GM19438 (cell line): ENCODE data around the gene CD9.
"Not testable (repeated sequence)": the region's sequence is repeated elsewhere in the genome, so short reads cannot be mapped to it uniquely, and the experiment has no call there.

ENCODE experiments used
- ATAC-seq: cut with Tn5 transposase; IDR thresholded peaks from one replicate; pipeline ENCODE4 v1.9.1; 2021; ENCODE audit warnings: low read depth; ENCODE audit not compliant: unreplicated experiment

Gene CD9

DNA sequence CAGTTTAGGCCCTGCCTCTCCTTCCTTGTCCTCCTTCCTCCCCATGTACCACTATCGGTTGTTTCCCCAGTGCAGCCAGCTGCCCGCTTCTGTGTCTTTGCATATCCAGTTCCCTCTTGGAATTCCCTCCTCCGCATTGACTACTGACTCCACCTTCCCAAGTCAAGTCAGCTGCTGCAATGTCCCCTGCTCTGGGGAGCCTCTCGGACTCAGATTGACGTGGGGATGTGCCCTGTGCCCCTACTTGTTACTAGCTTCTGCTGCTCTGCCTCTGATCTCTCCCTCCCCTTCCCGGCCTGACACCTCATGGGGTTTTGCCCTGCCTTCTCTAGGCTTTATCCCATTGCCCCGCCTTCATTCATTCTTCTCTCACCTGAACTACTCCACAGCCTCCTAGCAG is 2.1 kb upstream of the CD9 start:
- ATAC-seq: no peak

DNA sequence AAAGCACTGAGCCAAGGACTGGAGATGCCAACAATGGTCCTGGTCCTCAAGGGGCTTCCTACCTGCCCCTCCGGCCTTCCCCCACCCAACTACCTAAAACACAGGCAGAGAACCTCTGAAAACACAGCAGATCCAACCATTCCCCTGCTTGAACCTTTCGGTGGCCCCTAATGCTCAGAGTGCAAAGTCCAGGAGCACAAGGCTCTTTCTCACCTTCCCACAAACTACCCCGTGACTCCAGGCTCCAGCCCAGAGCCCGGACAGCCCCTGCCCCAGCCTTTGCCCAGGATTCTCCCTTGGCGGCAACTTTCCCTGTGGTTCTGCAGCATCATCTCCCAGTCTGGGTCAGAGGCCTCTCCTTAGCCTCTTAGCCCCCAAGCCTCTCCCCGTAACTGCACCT is 1.6 kb upstream of the CD9 start:
- no peak for ATAC-seq

DNA sequence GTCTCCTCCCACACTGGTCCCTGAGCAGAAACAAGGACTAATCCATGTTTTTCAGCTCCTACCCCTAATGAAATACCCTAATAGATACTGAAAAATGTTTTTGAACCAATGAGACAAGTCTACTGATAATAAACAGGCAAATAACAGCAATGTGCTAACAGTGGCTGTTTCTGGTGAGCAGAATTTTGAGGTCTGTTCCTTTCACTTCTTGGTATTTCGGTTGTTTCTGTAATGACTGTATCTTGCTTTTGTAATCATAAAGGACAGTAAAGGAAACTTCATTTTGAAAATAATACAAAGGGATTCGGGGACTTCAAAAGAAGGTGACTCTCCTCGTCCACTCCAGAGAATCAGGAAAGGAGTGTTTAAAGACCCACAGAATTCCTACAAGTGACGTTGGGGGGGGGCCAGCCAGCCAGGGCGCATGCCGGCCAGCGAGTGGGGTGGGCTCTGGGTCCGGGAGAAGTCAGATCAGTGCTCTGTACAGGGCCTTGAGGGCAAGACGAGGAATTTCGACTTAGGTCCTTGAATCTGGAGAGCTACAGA is 1.1 kb upstream of the CD9 start:
- no peak for ATAC-seq

DNA sequence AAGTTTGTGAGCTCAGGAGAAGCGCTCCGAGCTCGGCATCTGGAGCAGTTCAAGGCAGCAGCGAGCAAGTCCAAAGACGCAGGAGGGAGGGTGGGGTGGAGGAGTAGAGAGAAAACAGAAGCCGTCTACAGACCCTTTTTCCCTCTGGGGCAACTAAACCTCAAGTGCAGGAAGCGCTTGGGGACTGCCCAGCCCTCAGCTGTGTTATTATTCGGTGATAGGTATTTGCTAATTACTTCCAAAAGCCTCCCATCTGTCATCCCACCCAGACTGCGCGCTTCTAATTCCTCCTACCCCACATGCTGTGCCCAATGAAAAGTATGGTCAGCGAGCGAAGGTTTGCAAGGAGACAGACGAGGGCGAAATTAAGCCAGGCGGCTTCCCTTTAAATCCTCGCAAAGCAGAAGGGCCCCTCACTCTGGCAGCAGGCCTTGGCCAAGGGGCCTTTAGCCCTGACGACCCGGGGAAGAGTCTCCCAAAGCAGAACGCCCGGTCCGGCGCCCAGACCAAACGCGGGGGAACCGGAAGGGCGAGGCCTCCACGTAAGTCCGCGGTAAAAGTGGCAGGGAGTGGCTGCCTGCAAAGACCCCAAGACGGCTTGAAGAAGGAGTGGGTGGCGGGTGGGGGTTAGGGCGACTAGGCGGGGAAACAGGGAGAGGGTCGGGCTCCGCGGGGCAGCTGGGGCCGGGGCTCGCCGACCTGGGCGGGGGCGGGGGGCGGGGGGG is 507 bp upstream of the CD9 start:
- no peak for ATAC-seq

DNA sequence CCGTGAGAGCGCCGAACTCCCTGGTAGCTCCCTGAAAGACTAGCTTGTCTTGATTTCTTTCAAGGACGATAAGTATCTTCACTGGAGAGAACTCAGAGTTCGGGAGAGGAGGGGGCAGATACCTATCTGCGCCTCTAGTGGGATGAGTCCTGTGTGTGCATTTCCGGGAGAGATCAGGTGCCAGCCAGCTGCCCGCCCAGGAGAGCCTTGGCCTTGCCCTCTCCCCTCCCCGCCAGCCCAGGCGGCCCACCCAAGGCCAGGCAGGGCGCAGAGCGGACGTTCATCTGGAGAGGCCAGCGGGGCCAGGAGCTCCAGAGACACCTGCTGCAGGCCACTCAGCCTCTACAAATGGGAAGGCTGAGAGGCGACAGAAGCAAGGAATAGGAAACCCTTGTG is 1.0 kb downstream of the CD9 start:
- ATAC-seq: no peak

DNA sequence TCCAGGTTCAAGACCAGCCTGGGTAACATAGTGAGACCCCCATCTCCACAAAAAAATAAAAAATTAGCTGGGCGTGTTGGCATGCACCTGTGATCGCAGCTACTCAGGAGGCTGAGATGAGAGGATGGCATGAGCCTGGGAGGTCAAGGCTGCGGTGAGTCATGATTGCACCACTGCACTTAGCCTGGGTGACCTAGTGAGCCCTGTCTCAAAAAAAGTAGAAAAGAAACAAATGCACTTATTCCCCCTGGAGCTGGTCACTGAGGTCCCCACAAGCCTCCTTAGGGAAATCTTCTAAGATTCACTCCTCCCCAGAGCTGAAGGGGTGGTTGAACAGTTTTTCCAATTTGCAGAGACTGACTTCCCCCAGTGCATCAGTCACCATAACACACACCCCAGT is 1.6 kb downstream of the CD9 start:
- ATAC-seq: no peak

DNA sequence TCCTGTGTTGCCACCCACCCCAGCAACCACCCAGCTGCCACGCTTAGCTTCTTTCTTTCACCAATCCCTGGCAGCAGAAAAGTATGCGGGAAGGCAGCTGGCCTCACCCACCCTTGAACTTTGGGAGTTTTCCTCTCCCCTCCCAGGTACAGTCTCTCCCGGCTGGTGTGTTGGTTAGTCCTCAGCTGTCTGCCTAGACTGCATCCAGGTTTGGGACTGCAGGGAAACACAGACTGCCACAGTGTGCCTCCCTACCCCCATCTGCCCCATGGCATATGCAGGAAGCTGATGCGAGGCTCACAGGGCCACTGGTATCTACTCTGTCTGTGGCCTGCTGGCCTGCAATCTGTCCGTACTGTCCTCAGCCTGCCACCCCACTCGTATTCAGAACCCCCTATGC is 2.1 kb downstream of the CD9 start:
- ATAC-seq: no peak

DNA sequence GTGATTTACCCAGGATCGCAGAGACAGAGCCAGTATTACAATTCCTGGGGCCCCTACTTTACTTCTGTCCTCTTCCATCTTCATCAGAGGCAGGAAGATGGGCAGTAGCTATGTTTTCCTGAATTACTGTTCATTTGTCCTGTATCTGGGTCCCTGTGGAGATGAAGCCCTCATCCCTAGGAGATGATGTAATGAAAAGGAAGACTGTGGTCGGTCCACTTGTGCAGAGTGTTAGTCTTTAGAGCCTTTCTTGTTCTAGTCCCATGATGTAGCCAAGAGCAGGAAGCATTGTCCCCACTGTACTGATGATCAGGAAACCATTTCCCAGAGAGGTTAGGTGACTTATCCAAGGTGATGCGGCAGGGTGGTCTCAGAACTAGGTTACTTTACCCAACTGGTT is 2.6 kb downstream of the CD9 start:
- no peak for ATAC-seq

DNA sequence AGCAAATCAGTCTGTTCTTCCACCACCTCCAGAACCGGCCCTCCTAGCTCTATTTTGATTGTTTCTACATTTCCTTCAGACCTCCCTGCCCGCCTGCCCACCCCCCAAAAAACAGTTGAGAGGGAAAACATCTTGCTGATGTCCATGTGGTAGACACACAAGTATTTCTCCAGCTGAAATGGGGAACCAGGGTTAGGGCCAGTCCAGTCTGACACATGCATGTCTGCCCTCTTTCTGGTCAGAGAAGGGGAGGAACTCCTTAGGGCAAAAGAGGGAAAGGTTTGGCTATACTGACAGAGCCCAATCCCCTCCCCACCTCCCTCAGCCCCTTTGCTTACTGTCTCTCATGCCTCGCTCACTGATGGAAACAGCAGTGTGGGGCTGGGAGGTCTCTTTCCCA is 3.4 kb downstream of the CD9 start:
- ATAC-seq: no peak

DNA sequence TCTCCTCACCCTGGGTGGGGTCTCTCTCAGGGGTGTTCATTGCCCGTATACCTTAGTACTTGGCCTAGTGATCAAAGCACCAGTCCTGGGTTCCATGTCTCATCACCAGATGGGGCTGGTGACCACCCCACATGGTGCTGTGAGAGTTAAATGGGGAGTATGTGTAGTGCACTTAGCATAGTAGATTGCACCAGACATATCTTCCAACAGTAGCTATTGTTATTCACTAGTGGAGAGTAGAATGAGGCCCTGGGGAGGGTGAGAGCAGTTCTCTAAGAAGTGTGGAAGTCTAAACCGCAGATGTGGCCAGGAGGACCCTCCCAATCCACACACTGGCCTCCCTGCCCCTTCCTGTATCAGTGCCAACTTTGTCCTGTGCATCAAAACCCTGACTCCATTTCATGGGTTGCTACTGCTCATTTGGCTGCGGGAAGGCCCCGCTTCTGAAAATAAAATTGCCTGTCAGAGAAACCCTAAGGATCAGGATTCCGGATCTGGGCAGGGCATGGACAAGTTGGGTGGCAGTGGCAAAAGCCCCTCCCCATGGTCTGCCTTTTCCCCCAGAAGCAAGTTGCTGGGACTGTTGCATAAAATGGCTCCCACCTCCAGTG is 4.4 kb downstream of the CD9 start:
- no peak for ATAC-seq

DNA sequence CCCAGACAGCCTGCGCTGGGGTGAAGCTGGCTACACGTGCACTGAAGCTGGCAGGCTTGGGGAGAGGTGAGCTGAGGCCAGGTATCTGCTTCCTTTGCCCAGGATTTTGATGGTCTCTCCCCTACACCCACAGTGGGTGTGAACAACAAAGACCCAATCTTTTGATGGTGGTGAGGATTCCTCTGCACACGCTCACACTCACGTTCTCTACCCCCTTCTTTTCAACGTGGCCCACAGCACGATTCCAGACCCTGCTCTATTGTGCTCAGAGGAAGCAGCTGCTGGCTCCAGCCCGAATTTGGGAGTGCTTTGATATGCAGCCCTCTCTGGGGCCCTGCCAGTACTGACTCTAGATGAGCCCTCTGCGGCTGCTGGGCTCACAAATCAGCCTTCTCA is 4.9 kb downstream of the CD9 start:
- no peak for ATAC-seq

DNA sequence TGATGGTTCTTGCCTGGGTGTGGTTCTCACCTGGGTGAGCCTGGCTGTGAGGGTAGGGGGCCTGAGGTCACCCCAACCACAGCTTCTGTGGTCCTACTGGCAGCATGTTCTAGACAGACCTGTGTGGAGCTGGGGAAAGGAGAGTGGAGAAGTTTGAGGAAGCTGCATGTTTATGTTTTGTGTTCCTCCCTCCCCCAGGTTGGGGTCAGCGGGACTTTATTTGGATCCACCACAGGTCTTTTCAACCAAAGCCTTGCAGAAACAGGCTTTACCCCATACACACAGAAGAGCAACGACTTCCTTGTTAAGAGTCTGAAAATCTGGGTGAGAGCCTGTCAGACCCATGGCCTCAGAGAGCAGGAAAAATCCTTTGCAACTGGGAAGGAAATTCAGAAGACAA is 5.6 kb downstream of the CD9 start:
- ATAC-seq: no peak

DNA sequence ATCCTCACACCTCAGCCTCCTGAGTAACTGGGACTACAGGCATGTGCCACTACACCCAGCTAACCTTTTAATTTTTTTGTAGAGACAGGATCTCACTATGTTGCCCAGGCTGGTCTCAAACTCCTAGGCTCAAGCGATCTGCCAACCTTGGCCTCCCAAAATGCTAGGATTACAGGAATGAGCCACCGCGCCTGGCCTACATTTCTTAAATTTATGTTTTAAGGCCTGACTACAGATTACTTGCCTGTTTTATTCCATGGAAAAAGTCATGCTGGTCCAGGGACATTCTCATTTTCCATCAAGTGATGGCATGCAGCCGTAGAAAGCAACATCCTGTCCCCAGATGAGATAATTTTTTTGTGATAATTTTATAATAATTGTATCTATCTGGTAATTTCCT is 6.1 kb downstream of the CD9 start:
- ATAC-seq: no peak

DNA sequence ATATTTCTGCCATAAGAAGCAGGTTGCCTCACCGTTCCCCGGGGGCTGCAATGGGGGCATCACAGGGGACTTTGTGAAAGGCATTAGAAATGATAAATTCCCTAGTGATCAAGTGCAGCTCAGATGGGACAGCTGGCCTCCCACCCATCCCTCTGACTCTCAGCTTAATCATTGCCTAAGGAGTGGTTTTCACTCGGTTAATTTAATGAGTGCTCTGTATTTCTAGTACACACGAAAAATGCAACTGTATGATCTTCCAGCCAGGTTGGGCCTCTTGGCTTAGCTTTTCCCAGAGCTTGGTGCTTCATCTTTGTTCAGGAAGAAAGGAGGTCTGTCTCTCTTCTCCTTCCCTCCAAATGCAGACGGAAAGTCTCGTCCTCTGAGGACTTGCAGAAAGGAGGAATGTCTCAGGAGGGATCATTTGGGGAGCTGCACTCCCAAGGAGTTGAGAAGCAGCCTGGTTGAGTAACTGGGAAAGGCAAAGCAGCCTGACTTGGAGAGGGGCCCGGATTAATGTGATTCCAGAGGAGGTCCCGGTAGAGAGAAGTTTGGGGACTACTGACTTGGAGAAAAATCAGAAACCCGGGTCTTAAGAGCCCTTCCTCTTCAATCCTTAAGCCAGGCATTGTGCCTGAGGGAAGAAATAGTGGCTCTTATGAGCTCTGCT is 7.2 kb downstream of the CD9 start:
- ATAC-seq: no peak

DNA sequence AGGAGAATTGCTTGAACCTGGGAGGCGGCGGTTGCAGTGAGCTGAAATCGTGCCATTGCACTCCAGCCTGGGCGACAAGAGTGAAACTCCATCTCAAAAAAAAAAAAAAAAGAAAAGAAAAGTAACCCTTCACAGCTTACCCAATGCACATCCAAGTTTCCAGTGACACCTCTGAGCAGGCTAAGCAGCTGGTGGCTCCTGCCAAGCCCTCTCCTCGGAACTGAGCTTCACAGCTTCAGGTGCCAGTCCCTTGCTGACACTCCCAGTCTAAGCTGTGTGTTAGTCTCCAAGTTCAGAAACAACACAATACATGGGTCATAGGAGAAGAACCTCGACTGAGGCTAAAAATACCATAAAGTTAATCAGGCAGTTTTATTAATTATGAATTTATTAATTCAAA is 7.9 kb downstream of the CD9 start:
- no peak for ATAC-seq

DNA sequence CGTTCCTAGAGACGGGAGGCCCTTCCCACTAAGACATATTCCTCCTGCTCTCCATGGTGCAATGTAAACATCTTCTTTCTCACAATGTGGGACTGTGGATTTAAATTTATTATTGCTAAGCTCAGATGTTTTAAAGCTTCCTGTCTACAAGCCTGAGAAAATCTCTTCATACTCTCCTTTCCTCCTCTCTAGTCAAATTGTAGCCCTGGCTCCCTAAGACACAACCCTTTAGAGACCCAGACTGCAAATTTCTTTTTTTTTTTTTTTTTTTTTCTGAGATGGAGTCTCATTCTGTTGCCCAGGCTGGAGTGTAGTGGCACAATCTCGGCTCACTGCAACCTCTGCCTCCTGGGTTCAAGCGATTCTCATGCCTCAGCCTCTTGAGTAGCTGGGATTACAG is 9.2 kb downstream of the CD9 start:
- ATAC-seq: not testable (repeated sequence)

DNA sequence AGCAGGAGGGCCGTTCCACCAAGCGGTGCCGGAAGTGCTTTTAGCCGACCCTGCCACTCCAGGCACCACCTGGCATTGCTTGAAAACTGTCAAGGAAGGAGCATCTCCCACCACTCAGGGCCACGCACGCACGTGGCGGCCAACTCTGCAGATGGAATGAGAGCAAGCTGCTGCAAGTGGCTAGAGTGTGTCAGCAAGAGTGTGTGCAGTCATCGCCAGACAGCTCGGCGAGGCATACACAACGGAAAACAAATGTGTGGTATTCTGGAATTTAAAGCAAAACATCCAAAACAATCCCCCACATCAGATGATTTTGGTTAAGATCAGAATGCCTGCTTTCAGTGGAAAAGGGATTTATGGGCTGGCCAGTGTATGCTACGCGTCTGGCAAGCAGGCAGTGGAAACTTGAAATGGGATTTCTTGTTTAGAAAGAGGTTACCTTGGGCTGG is 11.2 kb downstream of the CD9 start:
- ATAC-seq: no peak

DNA sequence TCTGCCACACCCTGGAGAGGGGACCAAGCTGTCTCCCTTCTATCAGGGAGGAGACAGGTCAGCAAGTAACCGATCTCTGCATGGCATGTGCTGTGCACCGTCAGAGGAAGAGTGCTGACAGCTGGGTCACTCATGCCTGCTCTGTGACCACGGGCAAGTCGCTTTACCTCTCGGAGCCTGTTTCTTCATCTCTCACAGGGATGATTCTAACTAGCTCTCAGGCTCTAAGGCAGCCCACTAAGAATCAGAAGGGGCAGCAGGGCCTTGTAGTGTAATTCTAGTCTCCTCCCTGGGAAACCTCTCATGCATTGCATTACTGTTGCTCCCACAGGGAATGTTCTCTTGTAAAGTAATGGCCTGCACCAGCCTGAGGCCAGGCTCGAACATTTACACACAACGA is 11.9 kb downstream of the CD9 start:
- no peak for ATAC-seq

DNA sequence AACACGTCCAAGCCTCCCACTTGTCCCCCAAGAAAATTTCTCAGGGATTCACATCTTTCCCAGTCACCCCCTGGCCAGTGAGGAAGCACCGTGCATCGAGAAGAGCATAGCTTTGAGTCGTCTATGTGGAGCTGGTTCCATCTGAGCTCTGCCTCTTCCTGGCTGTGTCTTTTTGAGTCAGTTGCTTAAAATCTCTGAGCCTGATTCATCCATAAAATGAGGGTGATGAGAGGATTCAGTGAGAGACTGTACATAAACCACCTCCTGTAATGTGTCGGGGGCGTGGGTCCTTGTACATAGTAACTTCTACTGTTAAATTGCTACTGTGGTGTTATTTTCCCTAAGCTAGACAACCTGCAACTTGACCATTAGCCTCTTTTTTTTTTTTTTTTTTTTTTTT is 13.8 kb downstream of the CD9 start:
- no peak for ATAC-seq

DNA sequence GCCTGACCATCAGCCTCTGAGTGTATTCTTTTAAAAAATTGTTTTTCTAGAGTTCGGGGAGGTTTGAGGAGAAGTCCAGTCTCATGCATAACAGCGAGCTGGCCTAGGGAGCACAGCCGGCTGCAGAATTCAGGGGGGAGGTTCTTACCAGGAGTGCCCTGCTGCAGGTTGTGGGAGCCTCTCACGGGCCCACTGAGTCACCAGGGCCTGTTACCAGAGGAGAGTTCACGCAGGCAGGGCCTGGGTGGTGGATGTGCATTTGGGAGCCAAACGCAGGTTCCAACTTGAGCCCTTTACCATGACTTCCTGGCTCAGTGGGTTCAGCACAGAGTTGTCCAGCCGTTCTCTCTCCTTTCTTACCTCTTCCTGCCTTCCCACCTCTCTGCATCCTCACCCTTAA is 14.4 kb downstream of the CD9 start:
- no peak for ATAC-seq

DNA sequence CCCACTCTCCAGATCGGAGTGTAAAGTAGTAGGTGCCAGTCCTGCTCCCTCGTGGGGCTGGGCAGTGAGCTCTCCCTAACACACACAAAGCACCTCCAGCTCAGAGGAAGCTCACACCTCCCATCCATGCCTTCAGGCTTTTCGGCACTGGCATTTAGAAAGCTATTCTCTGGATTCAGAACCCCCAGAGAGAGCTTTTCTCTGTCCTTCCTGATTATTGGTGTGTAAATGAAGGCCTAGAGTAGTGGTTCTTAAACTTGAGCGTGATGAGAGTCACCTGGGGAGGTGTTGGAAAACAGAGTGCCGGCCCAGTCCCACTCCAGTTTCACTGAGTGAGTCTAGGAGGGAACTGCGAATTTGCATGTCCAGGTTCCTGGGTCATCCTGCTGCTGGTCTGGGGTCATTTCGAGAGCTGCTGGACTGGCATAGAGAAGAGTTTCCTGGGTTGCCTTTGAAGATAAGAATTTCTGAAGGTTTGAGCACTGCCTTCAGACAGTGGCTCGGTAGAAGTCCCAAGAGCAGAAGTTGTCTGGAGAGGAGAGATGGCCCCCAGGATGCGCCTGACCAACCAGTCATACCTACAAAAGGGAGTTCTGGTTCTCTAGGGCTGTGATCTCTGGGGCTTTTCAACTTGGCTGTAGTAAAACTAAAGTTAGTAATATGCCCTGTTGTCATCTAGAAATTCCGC is 15.1 kb downstream of the CD9 start:
- ATAC-seq: no peak
